ENCODE measurements around the gene GPC4. TPM values are rescaled to one million over a fixed set of nuclear protein-coding genes. Genes with fewer than 3 reads are reported as not detected.

The GPC4 gene
- total and polyA plus RNA-seq, 10 of the 15 experiments (the other 5 are each of a cell fraction or from before 2014, with no cell fraction given), result 0.04 to 5.8 (median 0.13) TPM

DNA sequence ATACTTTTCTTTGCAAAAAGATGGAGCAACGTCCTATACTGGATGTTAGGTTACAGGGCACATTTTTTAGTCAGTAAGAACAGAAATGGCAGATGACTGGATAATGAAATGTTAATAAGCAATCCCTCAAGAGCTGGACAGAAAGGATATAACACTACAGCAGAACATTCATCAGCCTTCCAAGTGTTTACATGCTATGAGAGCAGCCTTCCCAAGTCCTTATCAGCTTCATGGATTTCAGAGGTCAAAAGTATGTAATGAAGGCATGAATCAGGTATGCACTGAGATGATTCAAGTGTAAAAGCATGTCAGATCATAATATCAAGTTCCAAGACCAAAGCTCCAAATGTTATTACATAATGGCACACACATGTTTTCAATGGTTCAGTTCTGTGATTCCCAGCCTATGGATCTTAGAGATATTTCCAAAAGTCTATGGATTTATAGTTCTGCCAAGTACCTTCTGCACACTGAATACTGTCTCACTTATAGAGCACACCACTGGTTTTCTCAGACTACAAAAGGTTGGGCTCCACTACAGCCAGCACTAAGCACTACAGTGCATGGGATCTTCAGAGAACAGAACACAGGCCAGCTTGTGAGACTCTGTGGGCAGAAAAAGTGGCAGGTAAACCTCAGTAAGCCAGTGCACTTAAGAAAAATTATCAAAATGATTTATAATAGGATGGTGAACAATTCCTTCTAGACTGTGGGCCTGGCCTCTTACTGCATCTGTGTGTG is 49.2 kb downstream of the GPC4 start (continued):
- TF ChIP-seq, protein P1, sequence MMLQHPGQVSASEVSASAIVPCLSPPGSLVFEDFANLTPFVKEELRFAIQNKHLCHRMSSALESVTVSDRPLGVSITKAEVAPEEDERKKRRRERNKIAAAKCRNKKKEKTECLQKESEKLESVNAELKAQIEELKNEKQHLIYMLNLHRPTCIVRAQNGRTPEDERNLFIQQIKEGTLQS (IDR thresholded peaks at IDR 0.05; ENCODE audit: borderline replicate concordance, extremely low read depth, low read depth, low read length), result no peak
- TF ChIP-seq ZSCAN29 (IDR thresholded peaks at IDR 0.05), result no peak
- TF ChIP-seq ZNF274 (IDR thresholded peaks at IDR 0.05; ENCODE audit: insufficient read depth, insufficient read length), result no peak
- TF ChIP-seq SPI1 (IDR thresholded peaks at IDR 0.05; ENCODE audit: borderline replicate concordance, insufficient read depth, low read depth, low read length), result no peak
- TF ChIP-seq, protein P2, sequence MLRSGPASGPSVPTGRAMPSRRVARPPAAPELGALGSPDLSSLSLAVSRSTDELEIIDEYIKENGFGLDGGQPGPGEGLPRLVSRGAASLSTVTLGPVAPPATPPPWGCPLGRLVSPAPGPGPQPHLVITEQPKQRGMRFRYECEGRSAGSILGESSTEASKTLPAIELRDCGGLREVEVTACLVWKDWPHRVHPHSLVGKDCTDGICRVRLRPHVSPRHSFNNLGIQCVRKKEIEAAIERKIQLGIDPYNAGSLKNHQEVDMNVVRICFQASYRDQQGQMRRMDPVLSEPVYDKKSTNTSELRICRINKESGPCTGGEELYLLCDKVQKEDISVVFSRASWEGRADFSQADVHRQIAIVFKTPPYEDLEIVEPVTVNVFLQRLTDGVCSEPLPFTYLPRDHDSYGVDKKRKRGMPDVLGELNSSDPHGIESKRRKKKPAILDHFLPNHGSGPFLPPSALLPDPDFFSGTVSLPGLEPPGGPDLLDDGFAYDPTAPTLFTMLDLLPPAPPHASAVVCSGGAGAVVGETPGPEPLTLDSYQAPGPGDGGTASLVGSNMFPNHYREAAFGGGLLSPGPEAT (IDR thresholded peaks at IDR 0.05; ENCODE audit: low read depth), result no peak
- no peak for TF ChIP-seq NR2C2 (IDR thresholded peaks at IDR 0.05; ENCODE audit: borderline replicate concordance, control insufficient read depth, insufficient read length, low read depth)
- no peak for TF ChIP-seq SREBF1 (IDR thresholded peaks at IDR 0.05; ENCODE audit: low read length)
- no peak for TF ChIP-seq TCF12 (IDR thresholded peaks at IDR 0.05; ENCODE audit: low read depth, low read length)
- TF ChIP-seq YBX1 (IDR thresholded peaks at IDR 0.05), result no peak
- TF ChIP-seq, protein P3, sequence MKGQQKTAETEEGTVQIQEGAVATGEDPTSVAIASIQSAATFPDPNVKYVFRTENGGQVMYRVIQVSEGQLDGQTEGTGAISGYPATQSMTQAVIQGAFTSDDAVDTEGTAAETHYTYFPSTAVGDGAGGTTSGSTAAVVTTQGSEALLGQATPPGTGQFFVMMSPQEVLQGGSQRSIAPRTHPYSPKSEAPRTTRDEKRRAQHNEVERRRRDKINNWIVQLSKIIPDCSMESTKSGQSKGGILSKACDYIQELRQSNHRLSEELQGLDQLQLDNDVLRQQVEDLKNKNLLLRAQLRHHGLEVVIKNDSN (IDR thresholded peaks at IDR 0.05; ENCODE audit: borderline replicate concordance, extremely low read length, insufficient read depth, low read depth, low read length), result no peak
- no peak for TF ChIP-seq PML (IDR thresholded peaks at IDR 0.05; ENCODE audit: low read length)
- TF ChIP-seq NRF1 (conservative IDR thresholded peaks at IDR 0.05; ENCODE audit: low read depth, low read length), result no peak
